K562 (cell line): ENCODE measurements around the gene CRTAP. TPM values are rescaled to one million over a fixed set of nuclear protein-coding genes. Genes with fewer than 3 reads are reported as not detected.

ENCODE experiments used
- ATAC-seq: fragments of 200-7000 bp; cut with Tn5 transposase; 3 replicates; pipeline ENCODE4 v1.9.1; 2020; ENCODE audit warnings: moderate library complexity
- BruUV-seq: library from RNA; stranded (reverse); fragments of 400-500 nt; replicated peaks from 2 replicates; lab custom pipeline; 2021; lab: Mats Ljungman, UMichigan
- CTCF ChIA-PET: fragments of 300-600 bp; formaldehyde crosslinking; extraction: SDS; loops from one replicate; lab custom pipeline; 2021; ENCODE audit warnings: low intra/inter-chr PET ratio; lab: Yijun Ruan, JAX
- POLR2A ChIA-PET: fragments of 300-600, 350-650 bp; sonication (Branson Sonifier 250); formaldehyde crosslinking; extraction: SDS; loops from one replicate; lab custom pipeline; 2021; ENCODE audit warnings: antibody characterized with exemption, inconsistent platforms; lab: Yijun Ruan, JAX
- DNase-seq, 4 experiments: peaks; one replicate each; pipeline versions ENCODE4 v3.0.0 to v3.0.0-alpha.2; 2011 to 2018; ENCODE audit warnings: low spot score in 3 of 4, mixed read lengths in 3 of 4; ENCODE audit errors: extremely low read depth in 1 of 4
- FAIRE-seq: peaks from 2 replicates; lab custom pipeline; 2011; peaks lifted over from hg19 to GRCh38; lab: Jason Lieb, UNC
- H2AFZ ChIP-seq: 2 replicates; pipeline ENCODE4 v1.6.0; 2011; ENCODE audit warnings: low read depth, low read length, control low read depth, inconsistent platforms
- H3K27ac ChIP-seq: fragments of 200-600 bp; 3 replicates; pipeline ENCODE4 v1.8.0; 2011; ENCODE audit warnings: low read depth, mild to moderate bottlenecking, control low read depth, inconsistent platforms, low read length, moderate library complexity, mixed read lengths; ENCODE audit errors: extremely low read depth
- H3K27me3 ChIP-seq, 2 experiments: fragments of 300-600 bp in 1 of 2; 2 replicates in 1 of 2; 3 replicates in 1 of 2; pipeline versions ENCODE4 v1.6.0 to v1.8.0; 2011; ENCODE audit warnings: inconsistent platforms in 2 of 2, low read length in 2 of 2, mild to moderate bottlenecking in 1 of 2, mixed read lengths in 1 of 2, moderate library complexity in 1 of 2; ENCODE audit not compliant: control insufficient read depth in 2 of 2, insufficient read depth in 2 of 2
- H3K36me3 ChIP-seq: fragments of 300-600 bp; 3 replicates; pipeline ENCODE4 v1.8.0; 2011; ENCODE audit warnings: mild to moderate bottlenecking, low read length, inconsistent platforms; ENCODE audit not compliant: control insufficient read depth, insufficient read depth
- H3K4me1 ChIP-seq, 2 experiments: fragments of 200-600 bp in 1 of 2; replicated peaks in 1 of 2; 2 replicates in 1 of 2; 3 replicates in 1 of 2; pipeline versions ENCODE4 v1.5.1 to v1.8.0; 2011; ENCODE audit warnings: inconsistent platforms in 2 of 2, low read length in 2 of 2, mild to moderate bottlenecking in 1 of 2, mixed read lengths in 1 of 2, moderate library complexity in 1 of 2; ENCODE audit not compliant: control insufficient read depth in 2 of 2, insufficient read depth in 2 of 2
- H3K4me2 ChIP-seq: 2 replicates; pipeline ENCODE4 v1.6.1; 2011; ENCODE audit warnings: low read length, control low read depth, inconsistent platforms, mixed read lengths; ENCODE audit not compliant: insufficient read depth
- H3K4me3 ChIP-seq: fragments of 200-600 bp; sonication (generic), shearing (Covaris generic); 2 replicates; pipeline ENCODE4 v1.5.1; 2016; ENCODE audit warnings: control low read depth, inconsistent platforms
- H3K79me2 ChIP-seq: fragments of 200-600 bp; 3 replicates; pipeline ENCODE4 v1.8.0; 2011; ENCODE audit warnings: low read length, inconsistent platforms; ENCODE audit not compliant: control insufficient read depth, insufficient read depth
- H3K9ac ChIP-seq, 2 experiments: 2 replicates each; pipeline versions ENCODE4 v1.6.0 to v1.6.1; 2011; ENCODE audit warnings: low read depth in 2 of 2, low read length in 2 of 2, control low read depth in 1 of 2, inconsistent platforms in 1 of 2, mild to moderate bottlenecking in 1 of 2, mixed read lengths in 1 of 2; ENCODE audit not compliant: insufficient read depth in 1 of 2
- H3K9me1 ChIP-seq: one replicate; pipeline ENCODE4 v1.6.0; 2011; ENCODE audit warnings: inconsistent platforms, mild to moderate bottlenecking, low read length, moderate library complexity; ENCODE audit not compliant: control insufficient read depth, insufficient read depth
- H3K9me3 ChIP-seq: replicated peaks from 2 replicates; pipeline ENCODE4 v1.5.1; 2011; ENCODE audit warnings: low read depth, low read length, inconsistent platforms; ENCODE audit not compliant: control insufficient read depth, insufficient read depth
- H4K20me1 ChIP-seq: replicated peaks from 2 replicates; pipeline ENCODE4 v1.6.1; 2011; ENCODE audit warnings: low read length, inconsistent platforms, mixed read lengths; ENCODE audit not compliant: control insufficient read depth, insufficient read depth
- MEIS2 ChIP-seq: fragments of 450-650 bp; IDR thresholded peaks from 2 replicates; pipeline ENCODE4 v1.6.1; 2014; ENCODE audit warnings: mild to moderate bottlenecking; ENCODE audit not compliant: partially characterized antibody
- RBM14 ChIP-seq: fragments of 200-400 bp; formaldehyde crosslinking; IDR thresholded peaks from 2 replicates; pipeline ENCODE4 v1.6.1; 2018; ENCODE audit warnings: low read depth, mild to moderate bottlenecking, low read length, moderate library complexity, borderline replicate concordance; ENCODE audit not compliant: insufficient read depth
- WGBS: fragments of 100-300 bp; shearing (Covaris generic); methylation state at CpG from one replicate; pipeline ENCODE4 v1.1.6; 2016; ENCODE audit warnings: low coverage, mixed read lengths; ENCODE audit not compliant: insufficient coverage; ENCODE audit errors: missing lambda C conversion rate; 5-methylcytosine and 5-hydroxymethylcytosine counted together
- in situ Hi-C: fragments of 300-500 bp; cut with MboI; formaldehyde crosslinking; loops from 4 replicates; pipeline ENCODE4 v1.15.0; 2018; ENCODE audit warnings: inconsistent platforms, mixed read lengths
- intact Hi-C: fragments of 100-400 bp; cut with micrococcal nuclease; formaldehyde crosslinking; loops from 2 replicates; pipeline ENCODE4 v1.14.2; 2022
- polyA plus RNA-seq, 8 experiments: library from polyadenylated mRNA; depleted of rRNA in 4 of 8; stranded (reverse) in 5 of 8; unstranded in 3 of 8; fragments of >200 nt; fragmentation: Nextera tagmentation in 2 of 8; fragmentation: Illumina TruSeq in 1 of 8; extraction: Ambion mirVana in 2 of 8; extraction: Trizol in 1 of 8; gene quantifications; 2 replicates each; pipeline versions ENCODE4 v1.2.1 to v1.2.3, GENCODE V29; 2011 to 2014; ENCODE audit warnings: inconsistent platforms in 1 of 8, missing spikeins in 1 of 8
- total RNA-seq, 7 experiments: library from RNA; depleted of rRNA in 6 of 7; stranded (reverse); fragments of >200 nt in 6 of 7; fragmentation: Illumina TruSeq in 2 of 7; extraction: Trizol in 2 of 7; gene quantifications; 2 replicates each; pipeline versions ENCODE4 v1.2.1 to v1.2.3, GENCODE V29; 2011 to 2021; ENCODE audit warnings: low replicate concordance in 1 of 7
- TF ChIP-seq, protein P1 (sequence below), 2 experiments: IDR thresholded peaks in 1 of 2; conservative IDR thresholded peaks in 1 of 2; 2 replicates each; pipeline ENCODE4 v1.6.1; 2016; ENCODE audit warnings: low read depth in 2 of 2, mild to moderate bottlenecking in 1 of 2, missing compliant biosample characterization in 1 of 2, missing genetic modification characterization in 1 of 2, moderate library complexity in 1 of 2

Gene CRTAP
- total and polyA plus RNA-seq, 9 of the 15 experiments (the other 6 are each of a cell fraction or from before 2014, with no cell fraction given), result 10.0 to 121 (median 53.0) TPM

DNA sequence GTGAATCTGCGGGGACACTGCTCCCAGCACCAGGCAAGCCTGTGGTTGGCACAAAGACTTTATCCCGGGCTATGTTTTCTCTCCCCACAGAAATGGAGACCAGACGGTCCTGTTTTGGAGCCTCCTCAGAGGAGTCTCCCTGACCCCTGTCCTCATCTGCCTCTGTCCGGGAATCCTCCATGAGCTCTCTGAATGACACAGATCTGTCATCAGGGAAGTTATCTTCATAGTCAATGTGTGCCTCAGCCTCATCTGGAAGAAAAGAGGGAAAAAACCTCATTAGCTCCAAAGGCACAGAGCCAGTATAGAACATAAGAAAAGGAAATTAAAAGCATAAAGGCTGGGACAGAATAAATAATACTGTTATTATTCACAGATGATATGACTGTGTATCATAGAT is 40.0 kb downstream of the CRTAP start:
- TF ChIP-seq MEIS2, result peak; percentile 74
- TF ChIP-seq, protein P1, sequence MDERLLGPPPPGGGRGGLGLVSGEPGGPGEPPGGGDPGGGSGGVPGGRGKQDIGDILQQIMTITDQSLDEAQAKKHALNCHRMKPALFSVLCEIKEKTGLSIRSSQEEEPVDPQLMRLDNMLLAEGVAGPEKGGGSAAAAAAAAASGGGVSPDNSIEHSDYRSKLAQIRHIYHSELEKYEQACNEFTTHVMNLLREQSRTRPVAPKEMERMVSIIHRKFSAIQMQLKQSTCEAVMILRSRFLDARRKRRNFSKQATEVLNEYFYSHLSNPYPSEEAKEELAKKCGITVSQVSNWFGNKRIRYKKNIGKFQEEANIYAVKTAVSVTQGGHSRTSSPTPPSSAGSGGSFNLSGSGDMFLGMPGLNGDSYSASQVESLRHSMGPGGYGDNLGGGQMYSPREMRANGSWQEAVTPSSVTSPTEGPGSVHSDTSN (CRISPR knock-in tag; IDR thresholded peaks at IDR 0.05; ENCODE audit: low read depth), result no peak
- TF ChIP-seq, protein P1 (tag; conservative IDR thresholded peaks at IDR 0.05; ENCODE audit: low read depth), result peak; percentile 55; the same call in 1 of the 2 replicates
- no peak for TF ChIP-seq RBM14
- in situ Hi-C loops (no loop called here), intact Hi-C loops (no loop called here)
- Histone ChIP-seq H3K9me1 (no peaks in the 10 kb centered on the region), H3K9me3 (no peaks in the 10 kb centered on the region), H3K36me3 (no peaks in the 10 kb centered on the region), H3K27me3 (peaks cover 33 to 34% of the 10 kb centered on the region in 2 experiments), H3K27ac (no peak overlapping the region), H3K79me2 (no peaks in the 10 kb centered on the region), H3K4me2 (no peak overlapping the region), H2AFZ (no peak overlapping the region), H3K9ac (no peak overlapping the region), H3K4me1 (no peaks in the 10 kb centered on the region; a peak in 1 of 5 replicates), H4K20me1 (no peaks in the 10 kb centered on the region), H3K4me3 (no peak overlapping the region)
- ATAC-seq (no peak), DNase-seq (no peak), FAIRE-seq (no peak)
- ChIA-PET POLR2A (interaction anchor here (0.6 to 1.8 kb wide), 4 partner anchors 13 to 285 kb away, joined by 3 to 9 read pairs (median 4); no protein-coding TSS in a partner anchor), CTCF (no interaction called here)
- no TSS peak for BruUV-seq
- WGBS, result 5% methylated on average over 4 of the region's 4 CpGs
